CD4-positive, alpha-beta T cell treated with Interleukin-4 for 4 hours (primary cell): Measurements from ENCODE around the gene SLC4A2.

ENCODE experiments used
- DNase-seq: peaks from one replicate; pipeline ENCODE4 v3.0.0-alpha.2; 2020

SLC4A2 gene

DNA sequence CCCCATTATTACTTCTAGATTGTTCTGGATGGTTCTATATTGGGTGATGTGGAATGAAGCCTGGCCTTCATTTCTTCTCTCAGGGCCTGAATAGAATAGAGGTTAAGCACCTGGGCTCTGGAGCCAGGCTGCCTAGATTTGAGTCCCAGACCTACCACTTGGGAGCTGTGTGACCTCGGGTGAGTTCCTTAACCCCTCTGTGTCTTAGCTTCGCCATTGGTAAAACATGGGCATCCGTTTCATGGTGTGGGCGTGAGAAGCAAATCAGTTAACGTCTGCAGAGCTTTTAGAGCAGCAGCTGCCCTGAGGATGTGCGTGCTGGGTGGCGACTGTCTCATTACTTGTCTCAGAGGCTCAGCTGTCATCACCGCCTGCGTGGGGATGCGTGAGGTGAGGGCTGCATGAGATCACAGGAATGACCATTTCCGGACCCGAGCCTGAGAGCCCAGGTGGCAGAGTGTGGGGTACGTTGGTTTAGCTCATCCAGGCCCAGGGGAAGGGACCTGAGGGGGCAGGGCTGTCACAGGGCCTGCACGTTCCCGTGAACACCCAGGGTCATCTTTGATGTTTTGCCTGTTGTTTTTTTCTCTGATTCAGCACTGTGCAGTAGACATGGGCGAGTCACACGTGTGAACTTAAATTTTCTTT, 36.6 kb downstream of the SLC4A2 start:
- no peak for DNase-seq

GRCh38 chr7:151099486-151100211, 40.3 kb downstream of the SLC4A2 start:
- no peak for DNase-seq

GRCh38 chr7:151100921-151101320, 41.5 kb downstream of the SLC4A2 start:
- DNase-seq, result no peak

GRCh38 chr7:151101621-151102396, 42.4 kb downstream of the SLC4A2 start:
- no peak for DNase-seq

DNA sequence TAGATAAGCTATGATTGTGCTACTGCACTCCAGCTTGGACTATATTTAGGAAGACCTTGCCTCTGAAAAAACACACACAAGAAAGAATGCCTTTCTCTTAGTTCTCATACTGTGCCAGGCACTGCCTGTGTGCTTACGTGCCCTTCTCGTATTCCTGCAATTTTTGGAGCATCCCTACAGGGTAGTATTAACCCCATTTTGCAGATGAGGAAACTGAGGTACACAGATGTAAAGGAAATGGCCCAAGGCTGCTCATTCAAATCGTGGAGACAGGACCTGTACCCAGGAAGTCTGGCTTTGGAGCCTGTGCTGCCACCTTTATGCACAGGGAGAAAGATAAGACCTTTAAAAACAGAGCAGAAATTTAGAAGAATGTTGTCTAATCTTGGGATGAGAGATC, 43.6 kb downstream of the SLC4A2 start:
- DNase-seq, result no peak

DNA sequence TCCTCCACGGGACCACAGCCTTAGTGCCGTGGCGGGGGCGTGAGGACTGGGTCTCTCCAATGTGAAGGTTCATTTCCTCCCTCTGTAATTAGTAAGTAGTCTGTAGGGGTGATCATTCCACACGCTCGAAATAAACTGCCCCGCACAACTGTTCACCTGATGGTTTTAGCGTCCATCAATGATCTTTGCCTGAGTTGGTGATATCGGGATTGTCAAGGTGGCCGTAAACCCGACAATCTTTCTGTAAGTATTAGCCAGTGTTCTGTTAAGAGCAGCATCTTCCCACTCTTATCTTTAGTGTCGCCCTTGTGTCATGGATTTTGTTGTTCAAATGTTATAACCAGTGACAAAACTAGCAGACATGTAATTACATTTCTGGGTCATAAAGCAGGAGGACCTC, 44.6 kb downstream of the SLC4A2 start:
- no peak for DNase-seq

DNA sequence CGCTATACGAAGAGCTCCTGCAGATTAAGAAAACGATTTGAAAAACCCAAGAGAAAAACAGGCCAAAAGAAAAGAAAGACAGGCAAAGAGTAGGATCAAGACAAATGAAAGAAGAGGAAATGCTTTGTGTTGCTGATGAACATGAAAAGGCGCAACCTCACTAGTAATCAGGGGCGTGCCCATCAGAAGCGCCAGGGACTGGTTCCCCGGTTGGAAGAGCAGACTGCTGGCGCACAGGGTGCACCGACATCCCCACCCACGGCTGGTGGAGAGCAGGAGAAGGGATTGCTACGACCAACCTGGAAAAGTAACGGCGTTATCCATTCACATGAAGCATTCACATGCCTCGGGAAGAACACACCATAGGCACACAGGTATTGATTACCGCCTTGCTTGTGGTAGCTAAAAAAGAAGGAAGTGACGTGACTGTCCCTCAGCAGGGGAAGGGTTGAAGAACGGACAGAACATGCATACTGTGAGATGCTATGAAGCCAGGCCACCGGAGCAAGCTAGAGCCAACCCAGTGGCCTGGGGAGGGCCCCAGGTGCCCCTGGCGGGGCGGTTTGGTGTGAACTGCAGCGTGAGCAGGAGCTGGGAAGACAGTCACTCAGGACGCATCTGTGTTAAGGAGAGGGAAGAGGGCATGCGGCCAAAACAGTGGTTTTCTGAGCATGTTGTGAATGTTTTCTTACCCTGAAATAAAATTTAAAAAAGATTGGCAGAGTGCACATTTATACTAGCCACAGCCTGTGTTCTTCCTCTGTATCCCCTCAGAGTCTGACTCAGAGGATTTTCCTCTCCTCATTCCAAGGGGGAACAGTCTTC, 45.2 kb downstream of the SLC4A2 start:
- DNase-seq, result no peak

GRCh38 chr7:151107882-151108281, 48.5 kb downstream of the SLC4A2 start:
- DNase-seq, result no peak

DNA sequence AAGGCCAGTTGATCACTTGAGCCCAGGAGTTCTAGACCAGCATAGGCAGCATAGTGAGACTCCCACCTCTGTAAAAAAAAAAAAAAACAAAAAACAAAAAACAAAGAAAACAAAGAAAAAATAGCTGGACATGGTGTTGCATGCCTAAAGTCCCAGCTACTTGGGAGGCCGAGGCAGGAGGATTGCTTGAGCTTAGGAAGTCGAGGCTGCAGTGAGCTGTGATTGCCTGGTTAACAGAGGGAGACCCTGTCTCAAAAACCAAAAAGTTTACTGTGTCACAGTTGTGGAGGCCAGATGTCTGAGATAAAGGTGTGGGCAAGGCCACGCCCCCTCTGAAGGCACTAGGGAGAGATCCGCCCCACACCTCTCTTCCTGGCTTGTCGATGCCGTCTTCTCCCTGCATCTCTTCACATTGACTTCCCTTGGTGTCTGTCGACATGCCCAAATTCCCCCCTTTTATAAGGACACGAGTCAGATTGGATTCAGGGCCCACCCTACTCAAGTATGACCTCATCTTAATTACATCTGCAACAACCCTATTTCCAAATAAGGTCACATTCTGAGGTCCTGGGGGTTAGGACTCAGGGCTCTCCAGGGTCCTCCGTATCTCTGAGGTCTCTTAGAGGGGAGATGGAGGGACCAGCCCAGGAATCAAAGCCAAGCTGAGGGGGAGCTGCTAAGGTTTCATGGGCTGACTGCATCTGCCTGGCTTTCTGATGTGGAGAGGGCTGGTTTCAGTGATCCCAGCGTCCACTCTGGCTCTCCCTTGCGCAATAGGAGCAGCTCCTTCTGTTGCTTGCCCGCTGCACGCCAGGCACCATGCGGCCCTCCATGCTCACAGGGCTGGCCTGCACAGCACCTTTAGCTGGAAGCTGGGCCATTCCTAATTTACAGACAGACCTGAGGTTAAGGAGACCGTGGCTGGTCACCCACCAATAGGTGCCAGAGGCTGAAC, 50.0 kb downstream of the SLC4A2 start:
- no peak for DNase-seq

GRCh38 chr7:151110236-151110940, 51.0 kb downstream of the SLC4A2 start:
- no peak for DNase-seq

- peak; percentile 67 for DNase-seq
These were observed 51.7 kb downstream of the SLC4A2 start for GRCh38 chr7:151110941-151111645.

- no peak for DNase-seq
These were observed 54.2 kb downstream of the SLC4A2 start for GRCh38 chr7:151113344-151114150.

GRCh38 chr7:151114151-151115090, 55.0 kb downstream of the SLC4A2 start:
- DNase-seq, result no peak

DNA sequence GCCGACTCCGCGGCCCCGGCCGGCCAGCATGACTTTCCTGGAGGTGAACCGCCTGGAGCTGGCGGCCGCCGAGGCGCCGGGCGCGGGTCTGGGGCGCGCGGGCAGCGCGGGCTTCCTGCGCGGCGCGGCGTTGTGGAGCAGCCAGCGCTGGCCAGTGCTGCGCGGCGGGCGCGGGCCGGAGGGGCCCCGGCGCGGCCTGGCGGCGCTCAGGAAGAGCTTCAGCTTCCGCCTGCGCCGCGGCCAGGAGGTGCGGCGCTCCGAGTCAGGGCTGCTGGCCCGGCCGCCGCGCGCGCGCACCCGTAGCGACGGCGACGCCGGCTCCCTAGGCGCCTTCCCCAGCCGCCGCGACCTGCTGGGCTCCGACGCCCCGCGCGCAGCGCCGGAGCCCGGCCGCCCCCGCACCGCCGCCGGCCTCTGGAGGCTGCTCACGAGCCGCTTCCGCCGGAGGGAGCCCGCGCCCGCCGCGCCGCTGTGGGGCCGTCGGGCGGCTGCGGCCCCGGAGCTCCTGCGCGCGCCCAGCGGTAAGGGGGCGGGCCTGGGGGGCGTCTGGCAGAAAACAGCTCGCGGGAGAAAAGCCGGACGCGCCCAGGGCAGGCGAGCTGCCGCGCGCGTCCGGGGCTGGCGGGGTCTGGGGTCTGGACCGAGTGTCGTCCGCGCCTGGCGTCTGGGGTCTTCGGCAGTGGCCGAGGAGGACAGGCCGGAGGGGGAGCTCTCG, 55.9 kb downstream of the SLC4A2 start:
- no peak for DNase-seq

GRCh38 chr7:151115836-151116418, 56.5 kb downstream of the SLC4A2 start:
- DNase-seq, result no peak

- DNase-seq, result no peak
These were observed 57.4 kb downstream of the SLC4A2 start for GRCh38 chr7:151116603-151117440.
